RWPE2 (cell line): ENCODE data around the gene RBM8A.

Source experiments
- ATAC-seq: fragments of 200-7000 bp; cut with Tn5 transposase; 3 replicates; pipeline ENCODE4 v1.9.1; 2021; ENCODE audit warnings: low read depth
- DNase-seq: peaks from one replicate; pipeline ENCODE4 v3.0.0-alpha.2; 2020; ENCODE audit warnings: low spot score
- H3K27ac ChIP-seq: fragments of 450-650 bp; 2 replicates; pipeline ENCODE4 v1.5.1; 2017; ENCODE audit warnings: mild to moderate bottlenecking; ENCODE audit not compliant: poor library complexity, severe bottlenecking
- H3K27me3 ChIP-seq: fragments of 250-450 bp; sonication (Bioruptor Pico); 2 replicates; pipeline ENCODE4 v1.5.1; 2021; ENCODE audit warnings: mild to moderate bottlenecking, moderate library complexity; ENCODE audit not compliant: insufficient read depth, poor library complexity, severe bottlenecking
- H3K36me3 ChIP-seq: fragments of 250-450 bp; sonication (Bioruptor Pico); 2 replicates; pipeline ENCODE4 v1.5.1; 2020; ENCODE audit warnings: low read depth, mild to moderate bottlenecking, moderate library complexity
- H3K4me1 ChIP-seq: fragments of 250-450 bp; sonication (Bioruptor Pico); 2 replicates; pipeline ENCODE4 v1.5.1; 2021; ENCODE audit warnings: mild to moderate bottlenecking, moderate library complexity; ENCODE audit not compliant: insufficient read depth, poor library complexity, severe bottlenecking
- H3K4me3 ChIP-seq: fragments of 250-450 bp; sonication (Bioruptor Pico); 2 replicates; pipeline ENCODE4 v1.5.1; 2021; ENCODE audit warnings: mild to moderate bottlenecking, moderate library complexity; ENCODE audit not compliant: severe bottlenecking
- H3K9me3 ChIP-seq: fragments of 250-450 bp; sonication (Bioruptor Pico); 2 replicates; pipeline ENCODE4 v1.5.1; 2021; ENCODE audit warnings: mild to moderate bottlenecking, moderate library complexity; ENCODE audit not compliant: severe bottlenecking
- CTCF ChIP-seq: fragments of 450-650 bp; IDR thresholded peaks from one replicate; pipeline ENCODE4 v1.5.1; 2017; ENCODE audit warnings: mild to moderate bottlenecking, moderate library complexity; ENCODE audit not compliant: poor library complexity, severe bottlenecking

Gene RBM8A

GRCh38 chr1:145959957-145960467 is 32.7 kb upstream of the RBM8A start:
- H3K4me1 ChIP-seq: peaks cover 21% of the 10 kb centered on the region
- no peaks in the 10 kb centered on the region for H3K27me3 ChIP-seq
- DNase-seq: no peak
- H3K27ac ChIP-seq: no peak overlapping the region
- H3K4me3 ChIP-seq: no peak overlapping the region
- no peaks in the 10 kb centered on the region for H3K36me3 ChIP-seq
- H3K9me3 ChIP-seq: no peaks in the 10 kb centered on the region
- no peak for TF ChIP-seq CTCF
- no peak for ATAC-seq

- H3K4me1 ChIP-seq: peaks cover 21% of the 10 kb centered on the region
Observed at GRCh38 chr1:145959333-145959732, 32.0 kb upstream of the RBM8A start.

GRCh38 chr1:145958734-145959133 is 31.4 kb upstream of the RBM8A start:
- no peak for TF ChIP-seq CTCF
- DNase-seq (no peak), ATAC-seq (no peak)
- Histone ChIP-seq H3K4me3 (no peak overlapping the region), H3K27me3 (no peaks in the 10 kb centered on the region), H3K27ac (no peak overlapping the region), H3K36me3 (no peaks in the 10 kb centered on the region), H3K4me1 (peaks cover 17% of the 10 kb centered on the region), H3K9me3 (no peaks in the 10 kb centered on the region)

More at GRCh38 chr1:145959333-145959732, 32.0 kb upstream of the RBM8A start:
- Histone ChIP-seq H3K9me3 (no peaks in the 10 kb centered on the region), H3K36me3 (no peaks in the 10 kb centered on the region), H3K27ac (no peak overlapping the region), H3K27me3 (no peaks in the 10 kb centered on the region), H3K4me3 (no peak overlapping the region)
- ATAC-seq: no peak
- DNase-seq: no peak
- TF ChIP-seq CTCF: no peak

GRCh38 chr1:145957443-145958319 is 30.4 kb upstream of the RBM8A start, which contains the start of gene LIX1L:
TSS of gene LIX1L (minus strand) at chr1:145958017. CDS start at chr1:145957927, 90 bp downstream.
- no peaks in the 10 kb centered on the region for H3K36me3 ChIP-seq
- H3K27me3 ChIP-seq: no peaks in the 10 kb centered on the region
- no peaks in the 10 kb centered on the region for H3K9me3 ChIP-seq
- peak within 1 kb of the TSS; percentile 65 for H3K27ac ChIP-seq
- peak within 1 kb of the TSS; percentile 47 for H3K4me3 ChIP-seq
- TF ChIP-seq CTCF: no peak
- ATAC-seq (peak; percentile 89), DNase-seq (peak; percentile 95)
- peaks cover 7% of the 10 kb centered on the region for H3K4me1 ChIP-seq
